ENCODE measurements around the gene SHROOM1. TPM values are rescaled to one million over a fixed set of nuclear protein-coding genes. Genes with fewer than 3 reads are reported as not detected.

The SHROOM1 gene
- total RNA-seq, 1 experiment from 2014 or later = 24.5 TPM

DNA sequence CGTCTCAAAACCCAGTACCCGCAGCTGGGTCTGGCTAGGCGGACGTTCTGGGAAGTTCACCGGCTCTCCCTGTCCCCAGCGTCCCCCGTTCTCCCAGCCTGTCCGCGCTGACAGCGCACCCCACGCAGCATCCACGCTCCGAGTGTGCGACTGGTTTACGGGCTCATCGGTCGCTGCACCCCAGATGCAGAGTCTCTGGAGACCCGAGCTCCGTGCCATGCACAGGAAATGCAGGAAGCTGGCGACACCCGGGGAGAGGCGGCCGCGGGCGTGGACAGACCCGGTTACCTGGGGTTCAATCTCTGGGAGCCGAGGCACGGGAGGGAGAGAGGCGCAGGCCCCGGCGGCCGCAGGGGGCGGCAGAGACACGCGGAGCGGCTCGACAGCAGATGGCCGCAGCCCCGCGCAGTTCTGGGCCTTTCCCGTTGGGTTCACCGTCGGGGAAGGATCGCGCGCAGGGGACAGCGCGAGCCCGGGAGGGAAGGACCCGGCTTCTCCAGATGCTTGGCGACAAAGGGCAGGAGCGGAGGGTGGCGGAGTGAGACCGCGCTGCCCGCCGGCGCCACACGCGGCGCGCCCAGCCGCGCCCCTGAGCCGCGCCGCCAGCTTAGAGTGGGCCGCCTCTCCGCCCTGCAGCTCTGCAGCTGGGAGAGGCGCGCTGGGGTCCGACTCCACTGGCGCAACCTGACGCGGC, 558 bp downstream of the SHROOM1 start:
- CTCF ChIA-PET = interaction anchor here (0.8 to 3.2 kb wide), 4 partner anchors 15 to 58 kb away, joined by 3 to 23 read pairs (median 4); no protein-coding TSS in a partner anchor
- Mint-ChIP-seq H3K27ac (ENCODE audit: unreplicated experiment) (peak overlapping the region; percentile 78), H3K36me3 (ENCODE audit: insufficient read depth, unreplicated experiment) (peaks cover 35% of the 10 kb centered on the region), H3K4me1 (ENCODE audit: low read depth, unreplicated experiment) (peaks cover 19% of the 10 kb centered on the region), H3K27me3 (ENCODE audit: unreplicated experiment) (no peaks in the 10 kb centered on the region), H3K9me3 (ENCODE audit: low read depth, unreplicated experiment) (no peaks in the 10 kb centered on the region), H3K4me3 (ENCODE audit: low read depth, unreplicated experiment) (peak overlapping the region; percentile 95)
- BruUV-seq (replicated peaks) = no TSS peak
- TF ChIP-seq, protein P1, sequence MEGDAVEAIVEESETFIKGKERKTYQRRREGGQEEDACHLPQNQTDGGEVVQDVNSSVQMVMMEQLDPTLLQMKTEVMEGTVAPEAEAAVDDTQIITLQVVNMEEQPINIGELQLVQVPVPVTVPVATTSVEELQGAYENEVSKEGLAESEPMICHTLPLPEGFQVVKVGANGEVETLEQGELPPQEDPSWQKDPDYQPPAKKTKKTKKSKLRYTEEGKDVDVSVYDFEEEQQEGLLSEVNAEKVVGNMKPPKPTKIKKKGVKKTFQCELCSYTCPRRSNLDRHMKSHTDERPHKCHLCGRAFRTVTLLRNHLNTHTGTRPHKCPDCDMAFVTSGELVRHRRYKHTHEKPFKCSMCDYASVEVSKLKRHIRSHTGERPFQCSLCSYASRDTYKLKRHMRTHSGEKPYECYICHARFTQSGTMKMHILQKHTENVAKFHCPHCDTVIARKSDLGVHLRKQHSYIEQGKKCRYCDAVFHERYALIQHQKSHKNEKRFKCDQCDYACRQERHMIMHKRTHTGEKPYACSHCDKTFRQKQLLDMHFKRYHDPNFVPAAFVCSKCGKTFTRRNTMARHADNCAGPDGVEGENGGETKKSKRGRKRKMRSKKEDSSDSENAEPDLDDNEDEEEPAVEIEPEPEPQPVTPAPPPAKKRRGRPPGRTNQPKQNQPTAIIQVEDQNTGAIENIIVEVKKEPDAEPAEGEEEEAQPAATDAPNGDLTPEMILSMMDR (IDR thresholded peaks at IDR 0.05; ENCODE audit: unreplicated experiment) = peak; percentile 91
- intact Hi-C loops (cut with micrococcal nuclease; ENCODE audit: unreplicated experiment) = loop anchor here (2.0 to 10.0 kb wide), 2 partner anchors 53 to 245 kb away; no protein-coding TSS in a partner anchor
- peak; percentile 93 for DNase-seq

DNA sequence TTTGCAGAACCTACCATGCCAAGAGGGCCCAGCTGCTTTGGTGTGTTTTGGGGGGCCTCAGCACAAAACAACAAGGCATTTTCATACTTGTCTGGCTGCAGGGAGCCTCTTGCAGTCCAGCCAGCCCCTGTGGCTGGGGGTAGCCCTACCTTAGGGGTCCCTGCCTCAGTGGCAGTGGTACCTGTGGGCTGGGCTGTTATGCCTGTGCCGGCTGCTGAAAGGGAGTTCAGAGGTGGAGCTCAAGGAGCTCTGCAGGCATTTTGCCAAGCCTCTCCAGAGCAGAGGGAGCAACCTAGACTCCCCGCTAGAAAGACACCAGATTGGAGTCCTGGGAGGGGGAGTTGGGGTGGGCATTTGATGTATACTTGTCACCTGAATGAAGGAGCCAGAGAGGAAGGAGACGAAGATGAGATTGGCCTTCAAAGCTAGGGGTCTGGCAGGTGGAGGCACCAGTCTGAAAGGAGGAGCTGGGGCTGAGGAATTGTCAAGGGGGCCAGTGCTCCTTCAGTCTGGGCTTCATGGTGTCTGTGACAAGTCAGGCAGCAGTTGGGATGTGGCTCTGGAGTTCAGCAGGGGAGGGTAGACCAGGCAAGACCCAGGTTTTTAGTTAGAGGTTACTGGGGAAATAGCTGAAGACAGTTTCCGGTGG, 1.5 kb downstream of the SHROOM1 start:
- Mint-ChIP-seq H3K27me3 (ENCODE audit: unreplicated experiment) (no peaks in the 10 kb centered on the region), H3K4me1 (ENCODE audit: low read depth, unreplicated experiment) (peaks cover 19% of the 10 kb centered on the region), H3K27ac (ENCODE audit: unreplicated experiment) (peak overlapping the region; percentile 78), H3K36me3 (ENCODE audit: insufficient read depth, unreplicated experiment) (peaks cover 35% of the 10 kb centered on the region), H3K9me3 (ENCODE audit: low read depth, unreplicated experiment) (no peaks in the 10 kb centered on the region), H3K4me3 (ENCODE audit: low read depth, unreplicated experiment) (peak overlapping the region; percentile 95)
- intact Hi-C loops (cut with micrococcal nuclease; ENCODE audit: unreplicated experiment) = loop anchor here (2.0 to 10.0 kb wide), 2 partner anchors 54 to 244 kb away; no protein-coding TSS in a partner anchor
- no peak for DNase-seq
- no TSS peak for BruUV-seq (replicated peaks)
- CTCF ChIA-PET = interaction anchor here (0.8 to 3.2 kb wide), 5 partner anchors 16 to 59 kb away, joined by 3 to 23 read pairs (median 3); no protein-coding TSS in a partner anchor
- TF ChIP-seq, protein P1 (IDR thresholded peaks at IDR 0.05; ENCODE audit: unreplicated experiment) = no peak

DNA sequence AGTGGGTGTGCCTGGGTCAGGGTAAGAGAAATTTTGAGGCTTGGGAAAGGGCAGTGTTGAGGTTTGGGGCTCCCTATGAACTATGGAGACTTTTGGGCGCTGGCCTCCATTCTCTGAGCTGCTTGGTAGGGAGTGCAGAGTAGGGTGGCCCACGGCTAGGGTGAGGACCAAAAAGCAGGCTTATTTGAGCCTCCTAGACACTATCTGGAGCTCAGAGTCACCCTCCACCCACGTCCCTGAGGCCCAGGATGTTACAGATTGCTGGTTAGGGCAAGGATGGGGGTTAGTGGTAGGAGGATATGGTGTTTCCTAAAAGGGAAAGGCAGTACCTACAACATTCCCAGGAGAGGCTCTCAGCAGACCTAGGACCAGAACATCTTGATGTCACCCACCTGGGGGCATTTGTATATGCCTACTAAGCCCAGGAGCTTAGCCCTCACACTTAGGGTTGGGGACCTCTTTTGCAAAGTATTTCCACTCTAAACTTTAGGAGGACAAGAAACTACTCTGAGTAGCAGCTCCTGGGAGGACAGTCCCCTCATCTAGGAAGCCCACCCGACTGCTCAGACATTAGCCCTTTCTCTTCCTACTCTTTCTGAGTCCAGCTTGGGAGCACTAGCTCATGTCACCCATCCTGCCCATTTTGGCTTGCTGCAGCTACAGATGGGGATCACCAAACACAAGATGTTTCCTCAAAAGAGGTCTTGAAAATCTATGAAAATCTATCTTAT, 2.3 kb downstream of the SHROOM1 start:
- Mint-ChIP-seq H3K4me1 (ENCODE audit: low read depth, unreplicated experiment) (peaks cover 19% of the 10 kb centered on the region), H3K9me3 (ENCODE audit: low read depth, unreplicated experiment) (no peaks in the 10 kb centered on the region), H3K27ac (ENCODE audit: unreplicated experiment) (no peak overlapping the region), H3K27me3 (ENCODE audit: unreplicated experiment) (no peaks in the 10 kb centered on the region), H3K36me3 (ENCODE audit: insufficient read depth, unreplicated experiment) (peaks cover 38% of the 10 kb centered on the region), H3K4me3 (ENCODE audit: low read depth, unreplicated experiment) (no peak overlapping the region)
- no peak for DNase-seq
- intact Hi-C loops (cut with micrococcal nuclease; ENCODE audit: unreplicated experiment) = loop anchor here (2.0 to 10.0 kb wide), 2 partner anchors 55 to 243 kb away; no protein-coding TSS in a partner anchor
- TF ChIP-seq, protein P1 (IDR thresholded peaks at IDR 0.05; ENCODE audit: unreplicated experiment) = no peak
- CTCF ChIA-PET = interaction anchor here (0.5 to 3.2 kb wide), 4 partner anchors 21 to 440 kb away, joined by 3 to 23 read pairs (median 4); no protein-coding TSS in a partner anchor
- BruUV-seq (replicated peaks) = TSS peak; percentile 43

DNA sequence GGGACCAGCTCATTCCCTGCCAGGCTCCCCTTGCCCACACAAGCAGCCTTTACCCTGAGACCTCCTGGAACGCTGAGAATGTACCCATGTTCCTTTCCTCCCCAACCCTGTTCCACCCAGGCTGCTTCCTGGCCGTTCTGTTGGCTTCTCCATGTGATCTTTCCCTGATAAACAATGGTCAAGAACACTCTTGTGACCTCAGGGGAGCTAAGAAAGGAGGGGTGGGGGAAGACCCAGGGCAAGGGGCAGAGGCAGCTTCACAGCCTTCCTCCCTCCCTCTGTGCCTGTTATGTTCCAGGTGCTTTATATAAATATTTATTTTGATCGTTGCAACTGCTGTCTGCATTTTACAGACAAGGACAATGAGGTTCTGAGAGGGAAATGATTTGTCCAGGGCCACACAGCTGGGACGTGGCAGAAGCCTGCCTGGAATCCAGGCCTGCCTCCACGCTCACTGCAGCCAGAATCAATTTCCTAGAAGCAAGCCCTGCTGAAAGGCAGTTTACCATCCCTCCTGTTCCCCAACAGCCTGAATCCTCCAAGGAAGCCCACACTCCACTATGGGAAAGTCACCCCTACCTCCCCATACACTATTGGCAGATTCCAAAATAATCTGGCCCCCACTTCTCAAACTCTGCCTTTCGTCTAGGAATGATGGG, 3.9 kb downstream of the SHROOM1 start:
- no peaks in the 10 kb centered on the region for H3K9me3 Mint-ChIP-seq (ENCODE audit: low read depth, unreplicated experiment)
- CTCF ChIA-PET = interaction anchor here (0.6 kb wide), 1 partner anchor 330 kb away, joined by 3 read pairs; no protein-coding TSS in a partner anchor
- H3K27ac Mint-ChIP-seq (ENCODE audit: unreplicated experiment) = no peak overlapping the region
- DNase-seq = no peak
- TF ChIP-seq, protein P1 (IDR thresholded peaks at IDR 0.05; ENCODE audit: unreplicated experiment) = no peak
- no peak overlapping the region for H3K4me3 Mint-ChIP-seq (ENCODE audit: low read depth, unreplicated experiment)
- peaks cover 17% of the 10 kb centered on the region for H3K4me1 Mint-ChIP-seq (ENCODE audit: low read depth, unreplicated experiment)
- no peaks in the 10 kb centered on the region for H3K27me3 Mint-ChIP-seq (ENCODE audit: unreplicated experiment)
- H3K36me3 Mint-ChIP-seq (ENCODE audit: insufficient read depth, unreplicated experiment) = peaks cover 37% of the 10 kb centered on the region
- no TSS peak for BruUV-seq (replicated peaks)
- intact Hi-C loops (cut with micrococcal nuclease; ENCODE audit: unreplicated experiment) = loop anchor here (10.0 kb wide), 1 partner anchor 242 kb away; no protein-coding TSS in a partner anchor

Measured in Calu3 (cell line).